Liver (tissue), 9 donors: Measurements from ENCODE around the gene KCND2. TPM values are rescaled to one million over a fixed set of nuclear protein-coding genes. Genes with fewer than 3 reads are reported as not detected.

Experiments used
- DNase-seq: peaks from one replicate; pipeline ENCODE4 v3.0.0-alpha.2; 2017; ENCODE audit warnings: low spot score
- H3K27ac ChIP-seq, 2 donors: one replicate each; pipeline ENCODE4 v1.7.0; 2013; ENCODE audit warnings: inconsistent platforms in 2 of 2, low read length in 2 of 2, control low read depth in 1 of 2, low read depth in 1 of 2, mild to moderate bottlenecking in 1 of 2
- H3K27me3 ChIP-seq, 4 donors: one replicate each; pipeline versions ENCODE4 v1.6.1 to v1.7.0; 2013; ENCODE audit warnings: low read length in 3 of 4, inconsistent platforms in 1 of 4, mild to moderate bottlenecking in 1 of 4, moderate library complexity in 1 of 4; ENCODE audit not compliant: control insufficient read depth in 4 of 4, insufficient read depth in 4 of 4
- H3K36me3 ChIP-seq, 4 donors: one replicate each; pipeline versions ENCODE4 v1.6.1 to v1.7.0; 2013; ENCODE audit warnings: low read length in 3 of 4, mild to moderate bottlenecking in 3 of 4, low read depth in 1 of 4, moderate library complexity in 1 of 4; ENCODE audit not compliant: control insufficient read depth in 4 of 4, insufficient read depth in 3 of 4
- H3K4me1 ChIP-seq, 4 donors: one replicate each; pipeline versions ENCODE4 v1.6.1 to v1.7.0; 2013; ENCODE audit warnings: low read length in 3 of 4, mild to moderate bottlenecking in 3 of 4, moderate library complexity in 1 of 4; ENCODE audit not compliant: control insufficient read depth in 4 of 4, insufficient read depth in 4 of 4
- H3K4me3 ChIP-seq, 3 donors: one replicate each; pipeline versions ENCODE4 v1.6.1 to v1.7.0; 2013; ENCODE audit warnings: low read length in 3 of 3, control low read depth in 1 of 3, low read depth in 1 of 3, mild to moderate bottlenecking in 1 of 3
- H3K9ac ChIP-seq, 2 donors: one replicate each; pipeline ENCODE4 v1.7.0; 2013; ENCODE audit warnings: low read length in 2 of 2, mild to moderate bottlenecking in 2 of 2, moderate library complexity in 2 of 2, control low read depth in 1 of 2, low read depth in 1 of 2
- H3K9me3 ChIP-seq, 4 donors: one replicate each; pipeline versions ENCODE4 v1.6.1 to v1.7.0; 2013; ENCODE audit warnings: low read length in 3 of 4; ENCODE audit not compliant: control insufficient read depth in 4 of 4
- ATF3 ChIP-seq: IDR thresholded peaks from 2 replicates; pipeline ENCODE4 v1.6.1; 2016; ENCODE audit warnings: antibody characterized with exemption
- CTCF ChIP-seq: fragments of 150-350 bp; IDR thresholded peaks from 2 replicates; pipeline ENCODE4 v1.5.1; 2017; ENCODE audit warnings: improper control_type of control experiment, low read depth, low read length; ENCODE audit not compliant: missing input control
- EGR1 ChIP-seq, 2 donors: IDR thresholded peaks; 2 replicates each; pipeline ENCODE4 v1.6.1; 2016 to 2018; ENCODE audit warnings: antibody characterized with exemption in 2 of 2, low read depth in 2 of 2
- FOXA1 ChIP-seq: IDR thresholded peaks from 2 replicates; pipeline ENCODE4 v1.6.1; 2016; ENCODE audit warnings: antibody characterized with exemption
- FOXA2 ChIP-seq: IDR thresholded peaks from 2 replicates; pipeline ENCODE4 v1.6.1; 2016; ENCODE audit warnings: antibody characterized with exemption
- HNF4A ChIP-seq, 2 donors: conservative IDR thresholded peaks; 2 replicates each; pipeline ENCODE4 v1.6.1; 2016; ENCODE audit warnings: antibody characterized with exemption in 2 of 2, mild to moderate bottlenecking in 2 of 2
- HNF4G ChIP-seq: IDR thresholded peaks from 2 replicates; pipeline ENCODE4 v1.6.1; 2016; ENCODE audit warnings: antibody characterized with exemption
- JUND ChIP-seq, 2 donors: IDR thresholded peaks; 2 replicates each; pipeline ENCODE4 v1.6.1; 2016; ENCODE audit warnings: antibody characterized with exemption in 2 of 2
- MAX ChIP-seq: IDR thresholded peaks from 2 replicates; pipeline ENCODE4 v1.6.1; 2016; ENCODE audit warnings: antibody characterized with exemption
- NR2F2 ChIP-seq: IDR thresholded peaks from 2 replicates; pipeline ENCODE4 v1.6.1; 2016; ENCODE audit warnings: antibody characterized with exemption
- REST ChIP-seq: IDR thresholded peaks from 2 replicates; pipeline ENCODE4 v1.6.1; 2016; ENCODE audit warnings: antibody characterized with exemption, mild to moderate bottlenecking
- SP1 ChIP-seq: IDR thresholded peaks from 2 replicates; pipeline ENCODE4 v1.6.1; 2018; ENCODE audit warnings: antibody characterized with exemption, mild to moderate bottlenecking
- TAF1 ChIP-seq: conservative IDR thresholded peaks from 2 replicates; pipeline ENCODE4 v1.6.1; 2016; ENCODE audit warnings: antibody characterized with exemption, mild to moderate bottlenecking
- YY1 ChIP-seq: IDR thresholded peaks from 2 replicates; pipeline ENCODE4 v1.6.1; 2016; ENCODE audit warnings: antibody characterized with exemption, mild to moderate bottlenecking
- ZBTB33 ChIP-seq: IDR thresholded peaks from 2 replicates; pipeline ENCODE4 v1.6.1; 2016; ENCODE audit warnings: antibody characterized with exemption
- WGBS: extraction: QIAGEN DNeasy Blood & Tissue Kit; methylation state at CpG from one replicate; pipeline ENCODE4 v1.1.7; 2013; 5-methylcytosine and 5-hydroxymethylcytosine counted together
- polyA plus RNA-seq, 2 donors: library from polyadenylated mRNA; stranded (reverse) in 1 of 2; unstranded in 1 of 2; fragments of 200-250 nt in 1 of 2; fragments of >200 nt in 1 of 2; fragmentation: Nextera tagmentation in 1 of 2; extraction: Ambion mirVana in 1 of 2; gene quantifications; one replicate each; pipeline versions ENCODE4 v1.2.1 to v1.2.3, GENCODE V29; 2013 to 2015
- total RNA-seq, 2 donors: library from RNA; depleted of rRNA; stranded (reverse); fragments of >200 nt; gene quantifications; one replicate each; pipeline ENCODE4 v1.2.3, GENCODE V29; 2014
- donor health status: healthy.
- donor health status: healthy.
- donor health status: healthy.
- donor health status: healthy.
- donor health status: healthy.

KCND2 gene
- total and polyA plus RNA-seq, 4 donors, result 0.02 to 0.22 (median 0.07) TPM

- 71% methylated on average over 5 of the region's 5 CpGs for WGBS
- H3K9ac ChIP-seq, result no peak overlapping the region
- no peak for DNase-seq
- peaks cover 0 to 3% (median 0%) of the 10 kb centered on the region in 4 donors for H3K27me3 ChIP-seq
- no peak overlapping the region for H3K27ac ChIP-seq
- TF ChIP-seq TAF1, result no peak
- no peak for TF ChIP-seq FOXA1
- TF ChIP-seq MAX, result no peak
- TF ChIP-seq ATF3, result no peak
- no peak for TF ChIP-seq SP1
- no peak for TF ChIP-seq HNF4A (conservative IDR thresholded peaks at IDR 0.05)
- no peak for TF ChIP-seq HNF4G
- no peak for TF ChIP-seq JUND (IDR thresholded peaks at IDR 0.05)
- no peak for TF ChIP-seq CTCF
- no peak for TF ChIP-seq EGR1 (IDR thresholded peaks at IDR 0.05; ENCODE audit: low read depth in 2 of 2)
- no peak for TF ChIP-seq ZBTB33
- no peak for TF ChIP-seq YY1
- TF ChIP-seq FOXA2, result no peak
- TF ChIP-seq NR2F2, result no peak
- H3K4me1 ChIP-seq, result no peaks in the 10 kb centered on the region
- no peaks in the 10 kb centered on the region for H3K36me3 ChIP-seq
- no peak overlapping the region for H3K4me3 ChIP-seq
- H3K9me3 ChIP-seq, result no peaks in the 10 kb centered on the region
Measured at GRCh38 chr7:120539321-120539720, 266.3 kb downstream of the KCND2 start.

GRCh38 chr7:120547605-120548004 lies 274.6 kb downstream of the KCND2 start:
- Histone ChIP-seq H3K4me1 (no peaks in the 10 kb centered on the region), H3K9ac (no peak overlapping the region), H3K9me3 (no peaks in the 10 kb centered on the region), H3K27me3 (no peaks in the 10 kb centered on the region), H3K4me3 (no peak overlapping the region), H3K36me3 (no peaks in the 10 kb centered on the region), H3K27ac (no peak overlapping the region)
- DNase-seq, result no peak
- WGBS, result 44% methylated on average over 4 of the region's 4 CpGs
- TF ChIP-seq ATF3 (no peak), MAX (no peak), EGR1 (IDR thresholded peaks at IDR 0.05; ENCODE audit: low read depth in 2 of 2) (no peak), ZBTB33 (no peak), YY1 (no peak), NR2F2 (no peak), FOXA1 (no peak), REST (no peak), CTCF (no peak), HNF4A (conservative IDR thresholded peaks at IDR 0.05) (no peak)
